GM19239 (cell line): Measurements from ENCODE around the gene HRH3.

ENCODE experiments used
- DNase-seq: peaks from one replicate; pipeline ENCODE4 v3.0.0; 2011; ENCODE audit warnings: low spot score; ENCODE audit not compliant: insufficient read length
- FAIRE-seq: peaks from 2 replicates; lab custom pipeline; 2011; peaks lifted over from hg19 to GRCh38; lab: Jason Lieb, UNC

HRH3 gene

GRCh38 chr20:62245911-62246280, 25.8 kb upstream of the HRH3 start:
- FAIRE-seq (no peak), DNase-seq (no peak)

- FAIRE-seq: no peak
Observed at GRCh38 chr20:62244644-62245108, 24.6 kb upstream of the HRH3 start.

GRCh38 chr20:62243906-62244515, 23.9 kb upstream of the HRH3 start:
- DNase-seq (no peak), FAIRE-seq (no peak)

More at GRCh38 chr20:62244644-62245108, 24.6 kb upstream of the HRH3 start:
- DNase-seq: no peak

GRCh38 chr20:62243106-62243505, 23.0 kb upstream of the HRH3 start:
- DNase-seq (no peak), FAIRE-seq (no peak)

GRCh38 chr20:62242176-62242575, 22.1 kb upstream of the HRH3 start:
- DNase-seq: no peak
- FAIRE-seq: no peak

GRCh38 chr20:62241506-62241905, 21.4 kb upstream of the HRH3 start:
- FAIRE-seq: no peak
- no peak for DNase-seq

- FAIRE-seq (no peak), DNase-seq (no peak)
Observed at GRCh38 chr20:62240020-62240685, 20.1 kb upstream of the HRH3 start.

GRCh38 chr20:62239278-62239879, 19.3 kb upstream of the HRH3 start:
- no peak for FAIRE-seq
- DNase-seq: no peak

GRCh38 chr20:62238569-62239277, 18.6 kb upstream of the HRH3 start:
- DNase-seq (no peak), FAIRE-seq (no peak)

GRCh38 chr20:62237801-62238568, 17.9 kb upstream of the HRH3 start, which contains the start of gene OSBPL2:
Gene OSBPL2, plus strand, starts transcription at chr20:62238521. Its CDS starts 17,664 bp downstream, at chr20:62256185.
- FAIRE-seq (peak; percentile 99), DNase-seq (peak; percentile 100)

- no peak for FAIRE-seq
- DNase-seq: no peak
Observed at GRCh38 chr20:62237514-62237800, 17.4 kb upstream of the HRH3 start.

- FAIRE-seq (no peak), DNase-seq (no peak)
Observed at GRCh38 chr20:62236766-62237513, 16.9 kb upstream of the HRH3 start.

GRCh38 chr20:62236200-62236599, 16.1 kb upstream of the HRH3 start:
- FAIRE-seq: no peak
- DNase-seq: no peak

GRCh38 chr20:62235777-62236157, 15.7 kb upstream of the HRH3 start:
- FAIRE-seq (no peak), DNase-seq (no peak)

GRCh38 chr20:62235001-62235776, 15.1 kb upstream of the HRH3 start:
- DNase-seq: no peak
- no peak for FAIRE-seq

- FAIRE-seq (no peak), DNase-seq (no peak)
Observed at GRCh38 chr20:62234339-62234738, 14.3 kb upstream of the HRH3 start.

- DNase-seq (no peak), FAIRE-seq (no peak)
Observed at GRCh38 chr20:62233684-62234083, 13.6 kb upstream of the HRH3 start.

GRCh38 chr20:62232770-62233645, 12.9 kb upstream of the HRH3 start:
- no peak for DNase-seq
- no peak for FAIRE-seq
